AG20443 (cell line): ENCODE measurements around the gene CTSS.

Source experiments
- DNase-seq: peaks from one replicate; pipeline ENCODE4 v3.0.0; 2012; ENCODE audit warnings: low spot score, mixed read lengths

CTSS gene

DNA sequence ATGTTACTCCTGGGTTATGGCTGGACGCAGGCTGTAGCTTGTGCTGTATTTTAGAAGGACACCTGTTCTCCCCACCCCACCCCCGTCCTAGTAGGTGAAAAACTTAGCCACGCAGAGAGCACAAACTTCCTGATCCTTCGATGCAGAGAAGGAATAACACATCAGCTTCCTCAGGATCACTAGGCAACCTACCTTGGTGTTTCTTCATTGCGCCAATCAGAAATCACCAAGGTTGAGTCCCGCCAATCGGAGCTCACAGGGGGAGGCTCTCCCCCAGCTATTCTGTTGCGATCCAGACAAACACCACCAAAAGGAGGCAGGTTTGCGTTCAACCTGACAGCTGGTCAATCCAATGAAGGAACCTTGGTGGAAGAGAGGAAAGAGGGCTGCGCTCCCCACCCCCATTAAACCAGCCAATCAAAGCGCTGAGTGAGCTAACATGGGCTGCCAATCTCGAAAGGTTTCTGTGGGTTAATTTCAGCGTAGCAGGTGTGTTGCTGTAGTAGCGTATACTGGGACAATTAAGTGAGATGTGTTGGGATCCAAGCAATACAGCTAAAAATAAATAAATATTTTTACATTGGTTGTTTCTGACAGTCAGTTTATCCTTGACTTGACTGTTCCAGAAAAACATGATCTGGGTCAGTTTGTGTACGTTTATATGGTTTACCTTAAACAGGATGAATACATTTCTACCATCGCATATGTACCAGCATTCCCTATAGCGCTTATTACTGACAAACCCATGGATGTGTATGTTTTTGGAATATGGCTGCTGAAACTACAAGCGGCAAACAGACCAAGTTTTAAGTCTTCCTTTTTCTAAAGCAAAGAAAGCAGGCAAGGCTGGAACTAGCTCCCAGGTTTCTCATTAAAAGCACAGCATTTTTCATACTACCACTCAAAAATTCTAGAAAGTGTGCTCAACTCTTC lies 68.3 kb downstream of the CTSS start, which contains the start of gene GOLPH3L:
GOLPH3L (minus strand) TSS at position 160 of the 933 bp plus-strand sequence. CDS start 2,316 bp downstream, outside the sequence.
- peak; percentile 95 for DNase-seq

- peak; percentile 22 for DNase-seq
Observed at GRCh38 chr1:150696590-150696989, 69.0 kb downstream of the CTSS start.

GRCh38 chr1:150696162-150696561 lies 69.4 kb downstream of the CTSS start:
- DNase-seq: no peak

GRCh38 chr1:150695561-150695960 lies 70.0 kb downstream of the CTSS start:
- no peak for DNase-seq

DNA sequence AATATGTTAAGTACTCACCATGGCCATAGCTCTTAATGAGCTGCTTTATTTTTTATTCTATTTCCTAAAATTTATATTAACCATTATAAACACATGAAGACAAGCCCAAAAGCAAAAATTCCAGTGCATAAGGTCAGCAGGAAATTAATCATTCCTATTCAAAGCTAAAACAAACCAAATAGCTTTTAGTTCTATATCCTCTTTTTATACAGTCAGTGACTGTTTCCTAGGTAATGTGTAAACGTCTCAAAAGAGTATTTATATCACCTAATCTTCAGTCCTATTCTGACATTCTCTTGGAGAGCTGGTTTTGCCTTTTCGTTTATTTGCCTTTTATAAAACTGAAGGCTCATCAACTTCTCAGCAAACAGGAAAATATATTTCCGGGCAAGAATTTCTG lies 72.9 kb downstream of the CTSS start:
- DNase-seq: no peak

DNA sequence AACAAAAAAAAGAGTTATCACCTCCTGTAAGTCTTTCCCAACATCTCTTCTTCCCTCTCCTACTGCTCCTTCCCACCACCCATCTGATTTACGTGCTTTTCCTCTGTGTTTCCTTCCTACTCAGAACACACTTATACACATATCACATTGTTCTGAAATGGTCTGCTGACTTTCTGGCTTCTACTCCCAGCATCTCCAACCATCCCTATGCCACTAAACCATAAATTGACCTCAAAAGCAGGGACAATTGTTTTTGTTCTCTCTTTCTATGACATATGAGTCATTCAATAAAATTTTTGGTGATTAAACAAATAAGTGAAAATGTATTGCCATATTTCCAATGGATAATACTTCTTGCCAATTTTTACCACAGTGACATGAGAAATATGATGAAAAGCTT lies 76.8 kb downstream of the CTSS start:
- no peak for DNase-seq

DNA sequence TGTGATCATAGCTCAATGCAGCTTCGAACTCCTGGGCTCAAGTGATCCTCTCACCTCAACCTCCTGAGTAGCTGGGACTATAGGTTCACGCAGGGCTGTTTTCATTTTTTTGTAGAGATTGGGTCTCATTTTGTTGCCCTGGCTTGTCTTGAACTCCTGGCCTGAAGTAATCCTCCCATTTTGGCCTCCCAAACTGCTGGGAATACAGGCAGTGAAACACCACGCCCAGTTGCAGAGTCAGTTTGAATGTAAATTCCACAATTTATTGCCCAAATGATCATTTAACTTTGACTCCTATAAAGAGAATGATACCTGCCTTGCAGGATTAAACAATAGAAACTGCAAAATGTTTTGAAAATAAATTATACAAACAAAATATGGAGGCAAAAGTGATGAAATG lies 79.3 kb downstream of the CTSS start:
- no peak for DNase-seq

- no peak for DNase-seq
Observed at GRCh38 chr1:150683914-150684313, 81.7 kb downstream of the CTSS start.
